Fibroblast of upper back skin (primary cell): ENCODE data around the gene YWHAG.
"Not testable (repeated sequence)": the region's sequence is repeated elsewhere in the genome, so short reads cannot be mapped to it uniquely, and the experiment has no call there.

Experiments
- DNase-seq: peaks from one replicate; pipeline ENCODE4 v3.0.0-alpha.2; 2013

YWHAG gene

GRCh38 chr7:76292911-76293310, 65.9 kb downstream of the YWHAG start:
- DNase-seq = not testable (repeated sequence)

- DNase-seq = peak; percentile 35
These were observed 66.6 kb downstream of the YWHAG start for GRCh38 chr7:76292213-76292573.

GRCh38 chr7:76291351-76292212, 67.2 kb downstream of the YWHAG start:
- DNase-seq = peak; percentile 99

- DNase-seq = peak; percentile 63
These were observed 67.9 kb downstream of the YWHAG start for GRCh38 chr7:76290847-76291350.

GRCh38 chr7:76286842-76287403, 71.9 kb downstream of the YWHAG start:
- no peak for DNase-seq

GRCh38 chr7:76285604-76286374, 73.0 kb downstream of the YWHAG start:
- DNase-seq = no peak

- no peak for DNase-seq
These were observed 75.3 kb downstream of the YWHAG start for GRCh38 chr7:76283254-76284159.

GRCh38 chr7:76282344-76283253, 76.2 kb downstream of the YWHAG start:
- no peak for DNase-seq

- DNase-seq = no peak
These were observed 77.0 kb downstream of the YWHAG start for GRCh38 chr7:76281706-76282343.

- no peak for DNase-seq
These were observed 77.6 kb downstream of the YWHAG start for GRCh38 chr7:76281006-76281705.

- no peak for DNase-seq
These were observed 78.4 kb downstream of the YWHAG start for GRCh38 chr7:76280408-76280807.

- no peak for DNase-seq
These were observed 80.3 kb downstream of the YWHAG start for GRCh38 chr7:76278540-76278939.
